ENCODE measurements around the gene PDGFA.
A peak's percentile ranks its signal among the peaks of the same experiment; 100 is the strongest.

The PDGFA gene

DNA sequence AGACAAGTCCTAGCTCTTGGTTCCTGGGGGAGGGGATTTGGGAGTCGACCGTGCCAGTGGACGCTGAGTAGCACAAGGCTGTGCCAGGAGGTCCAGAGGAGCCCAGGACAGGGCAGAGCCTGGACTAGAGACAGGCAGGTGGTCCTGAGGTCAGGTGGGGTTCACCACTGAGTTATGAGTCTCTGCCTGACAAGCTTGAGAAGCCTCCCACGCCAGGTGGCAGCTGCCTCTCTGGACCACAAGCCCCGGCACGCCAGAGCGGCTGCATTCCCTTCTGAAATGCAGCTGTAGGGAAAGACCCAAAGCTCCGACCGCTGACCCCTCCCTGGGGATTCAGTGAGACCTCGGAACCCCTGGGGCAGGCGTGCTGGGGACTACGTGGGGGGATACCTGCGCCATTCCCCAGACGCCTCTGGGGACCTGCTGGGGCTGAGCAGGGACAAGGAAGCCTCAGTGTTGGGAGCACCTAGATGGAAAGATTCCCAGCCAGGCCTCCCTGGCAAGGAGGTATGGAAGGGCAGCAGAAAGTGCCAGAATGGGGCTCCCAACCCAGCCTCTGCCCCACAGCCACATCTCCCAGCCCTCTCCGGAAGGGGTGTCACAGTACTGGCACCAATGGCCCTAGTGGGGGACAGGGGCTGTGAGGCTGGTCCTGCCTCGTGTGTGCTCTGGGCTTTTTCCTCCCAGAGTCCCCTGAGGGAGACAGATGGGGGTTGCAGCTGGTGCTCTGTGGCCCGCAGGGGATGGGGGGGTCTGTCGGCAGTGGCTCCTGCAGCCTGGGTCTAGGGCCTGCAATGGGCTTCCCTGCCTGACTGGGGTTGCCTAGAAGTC is 29.0 kb downstream of the PDGFA start:
- DNase-seq, result no peak
- ATAC-seq, result no peak

DNA sequence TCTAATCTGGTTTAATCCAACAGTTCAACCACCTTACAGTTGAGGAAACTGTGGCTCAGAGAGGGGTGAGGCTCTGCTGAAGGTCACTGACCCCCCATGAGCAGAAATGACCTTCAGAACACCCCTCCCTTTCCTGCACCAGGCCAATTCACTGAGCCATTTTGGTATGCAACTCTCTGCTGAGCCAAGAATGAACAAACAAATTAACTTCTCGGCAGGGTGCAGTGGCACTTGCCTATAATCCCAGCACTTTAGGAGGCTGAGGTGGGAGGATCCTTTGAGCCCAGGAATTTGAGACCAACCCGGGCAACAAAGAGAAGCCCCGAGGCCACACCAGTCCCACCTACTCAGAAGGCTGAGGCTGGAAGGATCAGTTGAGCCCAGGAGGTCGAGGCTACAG is 29.8 kb downstream of the PDGFA start:
- DNase-seq (no peak), ATAC-seq (no peak)

GRCh38 chr7:486216-486743 is 33.4 kb downstream of the PDGFA start:
- no peak for DNase-seq
- ATAC-seq, result no peak

DNA sequence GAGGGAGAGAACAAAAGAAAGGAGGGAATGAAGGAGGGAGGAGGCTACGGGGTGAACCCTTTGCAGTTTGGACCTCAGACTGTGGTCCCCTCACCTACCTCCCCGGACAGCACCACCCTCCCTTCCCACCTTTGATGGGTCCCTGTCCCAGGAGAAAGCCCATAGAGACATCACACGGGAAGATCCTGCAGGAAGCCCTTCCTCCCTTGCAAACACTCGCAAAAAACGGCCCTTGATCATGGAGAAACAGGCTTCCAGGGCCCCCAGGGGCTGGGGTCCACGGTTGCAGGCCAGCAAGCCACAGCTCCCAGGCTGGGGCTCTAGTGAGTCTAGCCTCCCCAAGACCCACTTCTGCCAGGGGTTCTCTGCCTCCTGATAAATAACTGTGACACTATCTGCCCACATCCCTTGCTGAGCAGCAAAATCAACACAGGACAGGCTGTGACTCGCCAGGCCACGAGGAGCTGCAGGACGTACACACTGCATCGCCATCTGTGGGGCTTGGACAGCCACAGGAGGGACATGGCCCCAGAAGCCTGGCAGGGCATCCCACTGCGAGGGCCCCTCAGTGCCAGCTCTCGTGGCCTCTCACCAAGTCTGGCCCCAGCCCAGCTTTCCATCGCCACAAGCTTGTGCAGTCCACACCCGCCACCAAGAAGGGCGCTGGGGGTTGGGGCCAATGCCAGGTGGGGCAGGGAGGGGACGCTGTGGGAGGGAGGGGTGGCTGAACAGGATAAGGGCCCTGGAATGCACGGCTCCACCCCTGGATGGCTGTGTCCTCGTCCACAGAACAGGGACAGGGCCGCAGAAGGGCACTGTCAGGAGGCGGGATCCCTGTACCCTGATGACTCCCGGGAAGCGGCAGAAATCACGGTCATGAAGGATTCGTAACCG is 34.2 kb downstream of the PDGFA start:
- ATAC-seq (no peak), DNase-seq (no peak)

DNA sequence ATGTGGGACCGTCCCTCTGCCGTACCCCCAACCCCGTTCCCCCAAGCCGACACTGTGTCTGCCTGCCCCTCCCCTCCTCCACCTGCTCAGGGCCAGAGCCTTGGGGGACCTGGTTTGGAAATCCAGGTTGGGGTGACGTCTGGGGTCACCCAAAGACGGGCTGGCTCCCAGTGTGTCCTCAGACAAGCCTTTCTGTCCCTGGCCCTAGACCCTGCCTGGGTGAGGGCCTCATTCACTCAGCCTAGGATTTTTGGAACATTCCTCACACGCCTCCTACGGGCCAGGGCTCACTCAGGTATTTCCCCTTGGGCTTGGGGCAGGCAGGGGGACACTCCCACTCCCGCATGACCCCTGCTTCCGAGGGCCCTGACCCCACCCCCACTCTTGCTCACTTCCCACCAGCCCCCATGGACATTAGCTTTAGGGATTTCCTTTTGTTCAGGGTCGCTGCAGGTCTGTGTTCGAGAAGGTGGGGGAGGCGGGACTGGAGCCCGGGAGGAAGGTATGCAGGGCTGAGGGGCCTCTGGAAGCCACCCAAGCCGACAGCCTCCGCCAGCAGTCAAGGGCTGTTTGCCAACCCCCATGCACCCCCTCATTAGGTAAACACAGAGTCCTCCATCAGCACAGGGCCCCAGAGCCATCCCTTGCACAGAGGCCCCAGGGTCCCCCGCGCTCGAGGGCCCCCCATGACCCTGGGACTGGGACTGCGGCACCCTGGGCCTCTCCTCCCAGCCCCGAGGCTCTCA is 35.1 kb downstream of the PDGFA start:
- DNase-seq, result no peak
- no peak for ATAC-seq

GRCh38 chr7:483656-484355 is 35.8 kb downstream of the PDGFA start:
- no peak for ATAC-seq
- no peak for DNase-seq

GRCh38 chr7:482521-483083 is 37.0 kb downstream of the PDGFA start:
- DNase-seq, result no peak
- ATAC-seq, result no peak

DNA sequence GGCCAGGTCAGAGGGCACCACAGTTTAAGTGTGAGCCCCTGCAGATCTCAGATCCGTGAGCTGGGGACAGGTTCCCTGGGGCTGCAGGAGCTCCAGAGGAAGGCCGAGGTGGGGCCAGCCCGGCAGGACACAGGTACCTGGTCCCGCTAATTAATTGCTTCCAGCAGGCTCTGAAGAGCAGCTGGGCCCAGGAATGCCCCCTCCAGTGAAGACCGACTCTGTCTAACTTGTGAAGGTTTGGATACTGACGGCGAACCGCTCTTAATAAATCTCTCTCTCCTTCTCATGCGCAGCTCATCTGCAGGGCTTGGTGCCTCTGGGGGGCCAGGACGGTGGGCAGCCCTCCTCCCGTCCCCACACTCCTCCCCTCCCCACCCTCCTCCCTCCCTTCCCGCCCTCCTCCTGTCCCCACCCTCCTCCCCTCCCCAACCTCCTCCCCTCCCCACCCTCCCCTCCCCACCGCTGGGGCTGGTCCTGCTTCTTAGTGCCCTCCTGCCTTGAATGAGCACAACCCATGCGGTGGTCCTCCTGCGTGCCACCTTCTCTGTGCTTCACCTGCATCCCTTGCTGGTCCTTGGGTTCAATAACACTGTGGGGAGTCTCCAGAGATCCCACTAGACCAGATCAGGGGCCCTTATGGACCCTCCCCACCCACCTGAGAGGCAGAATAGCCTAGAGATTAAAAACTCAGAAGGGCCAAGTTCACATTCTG is 38.3 kb downstream of the PDGFA start:
- DNase-seq (no peak), ATAC-seq (no peak)

GRCh38 chr7:480531-481218 is 39.0 kb downstream of the PDGFA start:
- ATAC-seq, result no peak
- no peak for DNase-seq

DNA sequence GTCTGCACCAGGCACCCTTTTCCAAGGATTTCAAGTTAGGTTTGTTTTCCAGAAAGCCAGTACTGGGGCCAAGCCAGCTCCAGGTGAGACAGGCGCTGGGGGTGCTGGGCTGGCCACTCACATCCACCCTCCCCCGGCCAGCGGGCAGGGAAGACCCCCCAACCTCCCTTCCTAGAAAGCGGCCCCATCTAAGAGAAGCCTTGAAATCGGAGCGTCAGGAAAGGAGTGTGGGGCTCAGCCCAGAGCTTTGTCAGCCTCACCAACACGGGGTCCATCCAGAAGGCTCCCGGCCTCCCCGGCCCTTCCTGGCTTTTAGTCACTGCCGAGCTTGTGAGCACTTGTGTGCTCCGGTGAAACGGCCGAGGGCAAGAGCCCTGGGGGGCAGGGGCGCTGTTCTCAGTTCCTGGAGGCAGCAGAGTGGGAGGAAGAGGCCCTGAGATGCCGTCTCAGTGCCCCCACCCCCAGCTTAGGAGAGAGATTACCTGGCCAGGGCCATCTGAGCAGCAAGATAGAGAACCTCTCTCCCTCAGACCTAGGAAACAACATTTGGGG is 39.6 kb downstream of the PDGFA start:
- DNase-seq, result no peak
- ATAC-seq, result peak; percentile 23

DNA sequence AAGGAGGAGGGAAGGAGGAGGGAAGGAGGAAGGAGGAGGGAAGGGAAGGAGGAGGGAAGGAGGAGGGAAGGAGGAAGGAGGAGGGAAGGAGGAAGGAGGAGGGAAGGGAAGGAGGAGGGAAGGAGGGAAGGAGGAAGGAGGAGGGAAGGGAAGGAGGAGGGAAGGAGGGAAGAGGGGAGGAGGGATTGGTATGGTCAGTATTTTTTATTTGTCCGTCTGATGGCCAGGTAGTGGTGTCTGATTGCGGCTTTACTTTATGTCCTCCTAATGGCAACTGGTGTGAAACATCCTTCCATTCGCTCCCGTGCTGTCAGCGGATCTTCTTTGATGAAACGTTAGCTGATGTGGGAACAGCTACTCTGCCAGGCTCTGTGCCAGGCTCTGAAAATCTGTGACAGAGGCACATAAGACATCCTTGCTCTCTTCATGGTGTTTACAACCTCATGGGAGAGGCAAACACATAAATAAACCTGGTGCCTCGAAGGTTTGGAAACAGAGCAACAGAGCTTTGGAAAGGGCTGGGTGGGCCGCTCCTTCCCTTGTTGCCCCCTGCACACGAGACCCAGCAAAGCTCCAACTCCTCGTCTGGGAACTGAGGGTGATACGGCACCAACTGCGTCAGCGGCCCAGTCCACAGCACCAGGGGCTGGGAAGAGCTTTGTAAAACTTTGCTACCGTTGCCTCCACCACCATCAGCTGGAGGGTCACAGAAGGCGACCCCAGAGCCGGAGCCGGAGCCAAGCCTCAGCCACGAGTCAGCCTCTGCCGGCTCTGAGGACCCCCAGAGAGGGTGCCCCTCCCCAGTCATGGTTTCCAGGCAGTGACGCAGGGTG is 40.3 kb downstream of the PDGFA start:
- no peak for DNase-seq
- no peak for ATAC-seq

- DNase-seq (no peak), ATAC-seq (no peak)
Observed at GRCh38 chr7:477626-478220, 41.9 kb downstream of the PDGFA start.

- ATAC-seq (no peak), DNase-seq (no peak)
Observed at GRCh38 chr7:476736-477360, 42.8 kb downstream of the PDGFA start.

DNA sequence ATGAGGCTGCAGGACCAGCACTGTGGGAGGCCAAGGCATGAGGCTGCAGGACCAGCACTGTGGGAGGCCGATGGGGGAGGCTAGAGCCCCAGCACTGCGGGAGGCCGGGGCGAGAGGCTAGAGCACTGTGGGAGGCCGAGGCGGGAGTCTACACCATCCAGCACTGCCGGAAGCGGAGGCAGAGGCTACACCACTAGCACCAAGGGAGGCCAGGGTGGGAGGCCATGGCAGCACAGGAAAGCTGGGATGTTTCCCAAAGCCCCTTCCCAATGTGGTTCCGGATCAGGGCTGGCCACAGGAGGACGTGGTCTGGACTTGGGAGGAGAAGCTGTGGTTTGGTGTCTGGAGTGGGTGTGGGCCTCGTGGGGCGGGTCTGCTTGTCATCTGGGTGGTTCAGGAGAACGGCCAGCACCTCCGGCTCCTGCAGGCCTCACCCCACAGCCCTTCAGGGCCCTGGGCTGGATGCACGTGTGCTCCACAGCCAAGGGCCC is 43.6 kb downstream of the PDGFA start:
- ATAC-seq (no peak), DNase-seq (no peak)

- ATAC-seq (no peak), DNase-seq (no peak)
Observed at GRCh38 chr7:475425-475728, 44.3 kb downstream of the PDGFA start.

DNA sequence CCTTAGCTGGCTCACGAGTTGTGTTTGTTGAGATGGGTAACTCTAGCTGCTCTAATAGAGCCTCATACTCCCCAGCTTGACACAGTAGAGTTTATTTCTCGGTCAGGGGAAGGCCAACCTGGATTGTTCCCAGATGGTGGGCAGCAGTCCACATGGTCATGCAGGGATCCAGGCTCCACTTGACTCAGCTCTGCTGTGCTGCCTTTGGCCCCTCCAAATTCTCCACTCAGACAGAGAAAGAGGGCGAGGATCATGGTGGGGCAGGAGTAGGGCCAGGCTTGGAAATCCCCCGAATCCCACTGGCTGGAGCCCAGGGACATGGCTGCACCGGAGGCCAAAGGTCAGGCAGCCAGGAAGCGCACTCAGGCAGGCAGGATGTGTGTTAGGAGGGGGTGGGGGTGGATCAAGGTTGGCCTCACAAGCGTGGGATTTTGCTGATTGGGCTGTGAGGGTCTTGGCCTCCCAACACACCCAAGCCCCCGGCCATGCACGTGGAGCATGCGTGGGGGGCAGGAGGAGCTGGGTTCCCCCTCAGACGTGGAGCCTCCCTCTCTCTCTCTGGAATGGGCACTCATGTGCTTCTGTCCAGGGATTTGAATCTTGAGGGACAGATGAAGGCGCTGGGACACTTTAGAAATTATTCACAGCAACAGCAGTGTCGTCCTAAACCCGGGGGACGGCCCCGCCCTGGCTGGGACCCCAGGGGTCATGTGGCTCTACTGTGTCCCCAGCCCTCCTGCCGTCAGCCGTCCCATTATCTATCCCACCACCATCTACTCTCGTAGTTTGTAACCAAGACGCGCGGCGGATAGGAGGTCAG is 44.8 kb downstream of the PDGFA start:
- ATAC-seq (no peak), DNase-seq (no peak)

Measured in stimulated activated naive CD8-positive, alpha-beta T cell treated with anti-CD3 and anti-CD28 coated beads, Interleukin-15, Interleukin-2, amounts not matched to agents 100 U/mL and 50 U/mL, for 24 hours (primary cell).